Stimulated activated naive CD4-positive, alpha-beta T cell treated with Interleukin-2 at 50 U/mL for 16 hours (primary cell): ENCODE results near the gene KCNJ6.

Source experiments
- DNase-seq: peaks from one replicate; lab custom pipeline; 2025; lab: John Stamatoyannopoulos, UW

The KCNJ6 gene

GRCh38 chr21:37566790-37567615 is 349.3 kb downstream of the KCNJ6 start:
- DNase-seq = no peak

GRCh38 chr21:37565530-37566223 is 350.6 kb downstream of the KCNJ6 start:
- DNase-seq = no peak

- DNase-seq = no peak
These were observed 351.2 kb downstream of the KCNJ6 start for GRCh38 chr21:37564924-37565529.

- peak; percentile 91 for DNase-seq
These were observed 351.8 kb downstream of the KCNJ6 start for GRCh38 chr21:37564341-37564923.

GRCh38 chr21:37563641-37564340 is 352.5 kb downstream of the KCNJ6 start:
- peak; percentile 89 for DNase-seq

- DNase-seq = no peak
These were observed 353.2 kb downstream of the KCNJ6 start for GRCh38 chr21:37562920-37563640.

GRCh38 chr21:37561941-37562919 is 354.0 kb downstream of the KCNJ6 start:
- DNase-seq = no peak

GRCh38 chr21:37561506-37561905 is 354.8 kb downstream of the KCNJ6 start:
- no peak for DNase-seq

GRCh38 chr21:37560385-37560784 is 355.9 kb downstream of the KCNJ6 start:
- DNase-seq = no peak

- DNase-seq = no peak
These were observed 357.5 kb downstream of the KCNJ6 start for GRCh38 chr21:37558676-37559211.
